Esophagus (tissue), 2 donors: Measurements from ENCODE around the gene CCDC192. TPM values are rescaled to one million over a fixed set of nuclear protein-coding genes. Genes with fewer than 3 reads are reported as not detected.

Experiments
- H3K27ac ChIP-seq, 2 donors: one replicate each; pipeline ENCODE4 v1.5.1; 2013; ENCODE audit warnings: low read depth in 2 of 2, mild to moderate bottlenecking in 2 of 2, inconsistent platforms in 1 of 2, low read length in 1 of 2, moderate library complexity in 1 of 2
- H3K27me3 ChIP-seq, 2 donors: one replicate each; pipeline ENCODE4 v1.6.1; 2013; ENCODE audit warnings: low read length in 2 of 2, control low read depth in 1 of 2, mild to moderate bottlenecking in 1 of 2; ENCODE audit not compliant: insufficient read depth in 2 of 2, control insufficient read depth in 1 of 2
- H3K36me3 ChIP-seq, 2 donors: one replicate each; pipeline ENCODE4 v1.6.1; 2013; ENCODE audit warnings: low read length in 1 of 2; ENCODE audit not compliant: control insufficient read depth in 2 of 2, insufficient read depth in 2 of 2
- H3K4me1 ChIP-seq, 2 donors: one replicate each; pipeline ENCODE4 v1.6.1; 2013; ENCODE audit warnings: low read length in 1 of 2; ENCODE audit not compliant: control insufficient read depth in 2 of 2, insufficient read depth in 2 of 2
- H3K4me3 ChIP-seq, 2 donors: one replicate each; pipeline ENCODE4 v1.5.1; 2013; ENCODE audit warnings: low read length in 2 of 2, mild to moderate bottlenecking in 2 of 2, low read depth in 1 of 2, moderate library complexity in 1 of 2
- H3K9me3 ChIP-seq, 2 donors: one replicate each; pipeline ENCODE4 v1.6.1; 2013; ENCODE audit warnings: mild to moderate bottlenecking in 2 of 2, low read depth in 1 of 2, low read length in 1 of 2, moderate library complexity in 1 of 2; ENCODE audit not compliant: control insufficient read depth in 2 of 2, insufficient read depth in 1 of 2
- WGBS, 2 donors: extraction: QIAGEN DNeasy Blood & Tissue Kit; methylation state at CpG; one replicate each; pipeline ENCODE4 v1.1.7; 2013; 5-methylcytosine and 5-hydroxymethylcytosine counted together
- polyA plus RNA-seq, 2 donors: library from polyadenylated mRNA; stranded (reverse); fragments of 200-250 nt; gene quantifications; one replicate each; pipeline ENCODE4 v1.2.3, GENCODE V29; 2013
- donor health status: healthy with polysubstance abuse.
- donor health status: Bipolar disorder and iron deficiency.

Gene CCDC192
- polyA plus RNA-seq, 2 donors: not detected

- Histone ChIP-seq H3K9me3 (no peaks in the 10 kb centered on the region), H3K36me3 (no peaks in the 10 kb centered on the region), H3K4me1 (peaks cover 0 to 3% of the 10 kb centered on the region in 2 donors), H3K27ac (no peak overlapping the region), H3K4me3 (no peak overlapping the region), H3K27me3 (no peaks in the 10 kb centered on the region)
- 74 to 75% methylated on average over 4 of the region's 4 CpGs for WGBS, 2 donors
Observed at GRCh38 chr5:127878174-127878750, 175.1 kb downstream of the CCDC192 start.

GRCh38 chr5:127884416-127884815 is 181.2 kb downstream of the CCDC192 start:
- H3K4me1 ChIP-seq: no peaks in the 10 kb centered on the region
- H3K9me3 ChIP-seq: no peaks in the 10 kb centered on the region
- 67 to 95% methylated on average over 1 of the region's 1 CpG for WGBS, 2 donors
- no peak overlapping the region for H3K4me3 ChIP-seq
- H3K36me3 ChIP-seq: no peaks in the 10 kb centered on the region
- H3K27ac ChIP-seq: no peak overlapping the region
- H3K27me3 ChIP-seq: no peaks in the 10 kb centered on the region

GRCh38 chr5:127885176-127885575 is 182.0 kb downstream of the CCDC192 start:
- Histone ChIP-seq H3K27ac (no peak overlapping the region), H3K4me3 (no peak overlapping the region), H3K9me3 (no peaks in the 10 kb centered on the region), H3K4me1 (no peaks in the 10 kb centered on the region), H3K36me3 (no peaks in the 10 kb centered on the region), H3K27me3 (no peaks in the 10 kb centered on the region)
- 69 to 73% methylated on average over 1 of the region's 1 CpG for WGBS, 2 donors

- no peaks in the 10 kb centered on the region for H3K27me3 ChIP-seq
- no peaks in the 10 kb centered on the region for H3K36me3 ChIP-seq
- H3K27ac ChIP-seq: no peak overlapping the region
- H3K4me1 ChIP-seq: no peaks in the 10 kb centered on the region
- no peaks in the 10 kb centered on the region for H3K9me3 ChIP-seq
- peak overlapping the region in 1 of 2 donors; percentile 11 for H3K4me3 ChIP-seq
- WGBS, 2 donors: 45 to 60% methylated on average over 3 of the region's 3 CpGs
Observed at GRCh38 chr5:127886081-127886480, 182.9 kb downstream of the CCDC192 start.

- Histone ChIP-seq H3K9me3 (no peaks in the 10 kb centered on the region), H3K27ac (no peak overlapping the region), H3K36me3 (no peaks in the 10 kb centered on the region), H3K27me3 (no peaks in the 10 kb centered on the region), H3K4me3 (no peak overlapping the region), H3K4me1 (no peaks in the 10 kb centered on the region)
- 75 to 100% methylated on average over 1 of the region's 1 CpG for WGBS, 2 donors
Observed at GRCh38 chr5:127887282-127887681, 184.1 kb downstream of the CCDC192 start.

- 97 to 98% methylated on average over 1 of the region's 1 CpG for WGBS, 2 donors
- H3K9me3 ChIP-seq: no peaks in the 10 kb centered on the region
- H3K36me3 ChIP-seq: no peaks in the 10 kb centered on the region
- no peaks in the 10 kb centered on the region for H3K4me1 ChIP-seq
- no peak overlapping the region for H3K27ac ChIP-seq
- no peak overlapping the region for H3K4me3 ChIP-seq
- H3K27me3 ChIP-seq: no peaks in the 10 kb centered on the region
Observed at GRCh38 chr5:127891942-127892341, 188.8 kb downstream of the CCDC192 start.

- Histone ChIP-seq H3K27ac (no peak overlapping the region), H3K4me3 (no peak overlapping the region), H3K27me3 (no peaks in the 10 kb centered on the region), H3K36me3 (no peaks in the 10 kb centered on the region), H3K4me1 (no peaks in the 10 kb centered on the region), H3K9me3 (no peaks in the 10 kb centered on the region)
- WGBS, 2 donors: 15 to 29% methylated on average over 6 of the region's 6 CpGs
Observed at GRCh38 chr5:127892467-127893207, 189.4 kb downstream of the CCDC192 start.

- Histone ChIP-seq H3K36me3 (no peaks in the 10 kb centered on the region), H3K27me3 (no peaks in the 10 kb centered on the region), H3K27ac (no peak overlapping the region), H3K4me1 (no peaks in the 10 kb centered on the region), H3K4me3 (no peak overlapping the region), H3K9me3 (no peaks in the 10 kb centered on the region)
- WGBS, 2 donors: 60 to 74% methylated on average over 2 of the region's 2 CpGs
Observed at GRCh38 chr5:127893232-127893631, 190.0 kb downstream of the CCDC192 start.

- H3K27me3 ChIP-seq: no peaks in the 10 kb centered on the region
- 90 to 93% methylated on average over 5 of the region's 5 CpGs for WGBS, 2 donors
- no peaks in the 10 kb centered on the region for H3K4me1 ChIP-seq
- no peaks in the 10 kb centered on the region for H3K9me3 ChIP-seq
- no peak overlapping the region for H3K27ac ChIP-seq
- no peaks in the 10 kb centered on the region for H3K36me3 ChIP-seq
- no peak overlapping the region for H3K4me3 ChIP-seq
Observed at GRCh38 chr5:127894461-127894860, 191.3 kb downstream of the CCDC192 start.
